Measurements from ENCODE around the gene CDH5. TPM values are rescaled to one million over a fixed set of nuclear protein-coding genes. Genes with fewer than 3 reads are reported as not detected.

The CDH5 gene
- polyA plus RNA-seq, 1 donor = 76.2 TPM

- no peak for DNase-seq (ENCODE audit: low read depth)
Observed at GRCh38 chr16:66416136-66416535, 49.6 kb downstream of the CDH5 start.

- DNase-seq (ENCODE audit: low read depth) = no peak
Observed at GRCh38 chr16:66416939-66417700, 50.6 kb downstream of the CDH5 start.

- DNase-seq (ENCODE audit: low read depth) = no peak
Observed at GRCh38 chr16:66418165-66418962, 51.9 kb downstream of the CDH5 start.

- DNase-seq (ENCODE audit: low read depth) = no peak
Observed at GRCh38 chr16:66419527-66419926, 53.0 kb downstream of the CDH5 start.

- DNase-seq (ENCODE audit: low read depth) = no peak
Observed at GRCh38 chr16:66420396-66420795, 53.9 kb downstream of the CDH5 start.

GRCh38 chr16:66421891-66422290, 55.4 kb downstream of the CDH5 start:
- no peak for DNase-seq (ENCODE audit: low read depth)

GRCh38 chr16:66422366-66422765, 55.9 kb downstream of the CDH5 start:
- no peak for DNase-seq (ENCODE audit: low read depth)

GRCh38 chr16:66423177-66423576, 56.7 kb downstream of the CDH5 start:
- no peak for DNase-seq (ENCODE audit: low read depth)

GRCh38 chr16:66425651-66426050, 59.2 kb downstream of the CDH5 start:
- DNase-seq (ENCODE audit: low read depth) = no peak

GRCh38 chr16:66426112-66427035, 59.9 kb downstream of the CDH5 start:
- DNase-seq (ENCODE audit: low read depth) = no peak

- no peak for DNase-seq (ENCODE audit: low read depth)
Observed at GRCh38 chr16:66427036-66427860, 60.8 kb downstream of the CDH5 start, which contains the start of gene BEAN1. Gene BEAN1, plus strand, starts transcription at chr16:66427295. Its CDS starts 10,382 bp downstream, at chr16:66437677.

- no peak for DNase-seq (ENCODE audit: low read depth)
Observed at GRCh38 chr16:66427871-66428681, 61.6 kb downstream of the CDH5 start.

- no peak for DNase-seq (ENCODE audit: low read depth)
Observed at GRCh38 chr16:66428682-66429251, 62.3 kb downstream of the CDH5 start.

- no peak for DNase-seq (ENCODE audit: low read depth)
Observed at GRCh38 chr16:66429290-66429962, 62.9 kb downstream of the CDH5 start.

GRCh38 chr16:66430214-66430613, 63.7 kb downstream of the CDH5 start:
- no peak for DNase-seq (ENCODE audit: low read depth)

GRCh38 chr16:66431760-66432159, 65.3 kb downstream of the CDH5 start:
- DNase-seq (ENCODE audit: low read depth) = no peak

- DNase-seq (ENCODE audit: low read depth) = no peak
Observed at GRCh38 chr16:66432429-66432828, 65.9 kb downstream of the CDH5 start.

- DNase-seq (ENCODE audit: low read depth) = no peak
Observed at GRCh38 chr16:66434619-66435430, 68.3 kb downstream of the CDH5 start.
